DMS79 treated with DMSO at 0.1 percent for 48 hours (cell line): ENCODE measurements around the gene TAAR5.
"Not testable (repeated sequence)": the region's sequence is repeated elsewhere in the genome, so short reads cannot be mapped to it uniquely, and the experiment has no call there.

Experiments
- DNase-seq: peaks from one replicate; lab custom pipeline; 2025; lab: John Stamatoyannopoulos, UW

Gene TAAR5

DNA sequence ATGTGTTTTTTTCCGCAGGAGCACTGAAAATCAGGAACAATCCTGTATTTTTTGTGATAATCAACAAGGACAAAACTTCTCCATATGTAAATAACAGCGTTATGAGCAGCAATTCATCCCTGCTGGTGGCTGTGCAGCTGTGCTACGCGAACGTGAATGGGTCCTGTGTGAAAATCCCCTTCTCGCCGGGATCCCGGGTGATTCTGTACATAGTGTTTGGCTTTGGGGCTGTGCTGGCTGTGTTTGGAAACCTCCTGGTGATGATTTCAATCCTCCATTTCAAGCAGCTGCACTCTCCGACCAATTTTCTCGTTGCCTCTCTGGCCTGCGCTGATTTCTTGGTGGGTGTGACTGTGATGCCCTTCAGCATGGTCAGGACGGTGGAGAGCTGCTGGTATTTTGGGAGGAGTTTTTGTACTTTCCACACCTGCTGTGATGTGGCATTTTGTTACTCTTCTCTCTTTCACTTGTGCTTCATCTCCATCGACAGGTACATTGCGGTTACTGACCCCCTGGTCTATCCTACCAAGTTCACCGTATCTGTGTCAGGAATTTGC, 19.2 kb downstream of the TAAR5 start, which contains the start of gene TAAR6:
Gene TAAR6 (plus strand): TSS at position 102 of the 557 bp plus-strand sequence. CDS start 0 bp downstream, at position 102.
- no peak for DNase-seq

GRCh38 chr6:132569170-132569569, 20.4 kb downstream of the TAAR5 start:
- no peak for DNase-seq

DNA sequence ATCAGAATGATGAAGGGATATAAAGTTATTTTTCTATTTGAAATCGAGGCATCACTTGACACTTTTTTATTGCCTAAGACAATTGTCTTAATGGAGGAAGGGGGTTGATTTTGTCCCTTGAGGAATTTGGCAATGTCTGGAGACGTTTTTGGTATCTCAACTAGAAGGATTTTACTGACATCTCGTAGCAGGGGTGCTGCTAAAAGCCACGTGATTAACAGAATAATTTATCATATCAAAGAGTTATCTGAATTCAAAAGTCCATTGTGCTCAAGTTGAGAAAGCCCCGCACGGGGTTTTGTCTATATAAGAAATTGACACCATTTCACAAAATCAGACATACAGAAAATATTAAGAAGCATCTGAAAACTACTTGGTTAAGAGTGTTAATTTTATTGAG, 20.9 kb downstream of the TAAR5 start:
- no peak for DNase-seq

DNA sequence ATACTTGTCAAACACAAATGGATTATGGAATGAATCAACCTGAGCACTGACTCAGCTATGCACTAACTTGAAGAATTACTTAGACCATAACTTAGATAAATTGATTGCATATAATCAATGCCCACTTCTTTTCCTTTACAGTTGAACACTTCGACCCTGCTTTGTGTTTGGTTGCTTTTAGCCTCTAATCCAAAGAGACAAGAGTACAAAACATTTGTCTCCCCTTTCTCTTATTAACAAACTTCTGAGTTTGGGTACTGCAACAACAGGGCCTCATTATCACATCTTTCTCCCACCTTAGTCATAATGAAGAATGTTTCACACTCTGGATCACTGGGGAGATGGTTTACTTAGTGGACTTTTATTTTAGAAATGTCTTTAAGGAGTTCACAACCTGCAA, 22.0 kb downstream of the TAAR5 start:
- DNase-seq: no peak

DNA sequence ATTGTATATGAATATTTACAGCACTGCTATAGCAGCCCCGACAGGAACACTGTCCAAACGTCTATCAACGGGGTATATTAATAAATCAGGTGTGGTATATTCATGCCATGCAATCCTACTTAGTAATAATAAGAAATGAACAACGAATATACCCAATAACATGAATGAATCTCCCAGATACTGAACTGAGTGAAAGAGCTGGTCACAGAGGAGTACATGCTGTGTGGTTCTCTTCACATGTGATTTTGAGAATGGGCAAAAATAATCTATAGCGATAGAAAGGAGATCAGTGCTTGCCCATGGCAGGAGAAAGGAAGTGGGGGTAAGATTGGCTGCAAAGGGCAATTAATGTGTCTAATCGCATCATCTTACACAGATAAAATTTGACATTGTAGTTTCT, 23.1 kb downstream of the TAAR5 start:
- no peak for DNase-seq

DNA sequence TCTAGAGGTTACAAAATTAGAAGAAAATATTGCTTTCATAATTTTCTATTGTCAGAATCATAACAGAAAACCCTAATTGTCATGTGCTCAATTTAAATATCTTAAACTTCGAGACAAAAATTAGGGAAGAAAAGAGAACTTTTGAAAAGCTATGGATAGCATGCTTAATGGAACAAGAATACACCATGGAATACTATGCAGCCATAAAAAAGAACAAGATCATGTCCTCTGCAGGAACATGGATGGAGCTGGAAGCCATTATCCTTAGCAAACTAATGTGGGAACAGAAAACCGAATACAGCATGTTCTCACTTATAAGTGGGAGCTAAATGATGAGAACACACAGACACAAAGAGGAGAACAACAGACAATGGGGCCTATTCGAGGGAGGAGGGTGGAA, 29.5 kb downstream of the TAAR5 start:
- DNase-seq: not testable (repeated sequence)

DNA sequence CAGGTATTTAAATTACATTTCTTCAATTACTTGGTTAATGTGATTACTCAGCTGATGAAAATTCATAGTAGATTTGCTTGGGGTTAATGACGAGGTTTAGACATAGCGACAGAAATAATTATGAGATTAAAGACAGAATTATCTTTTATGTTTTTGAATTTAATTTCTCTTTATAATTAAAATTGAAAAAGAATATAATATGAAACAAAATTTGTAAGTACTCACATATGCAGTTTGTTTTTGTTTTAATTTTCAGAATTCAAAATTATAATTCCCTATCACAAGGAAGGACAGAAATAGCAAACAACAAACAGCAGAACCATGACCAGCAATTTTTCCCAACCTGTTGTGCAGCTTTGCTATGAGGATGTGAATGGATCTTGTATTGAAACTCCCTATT, 37.2 kb downstream of the TAAR5 start, which contains the start of gene TAAR8:
Gene TAAR8 (plus strand): TSS at position 301 of the 400 bp plus-strand sequence. CDS start 21 bp downstream, at position 322.
- no peak for DNase-seq

- no peak for DNase-seq
These were observed 38.3 kb downstream of the TAAR5 start for GRCh38 chr6:132551214-132551613.

- no peak for DNase-seq
These were observed 40.6 kb downstream of the TAAR5 start for GRCh38 chr6:132548746-132549463.

DNA sequence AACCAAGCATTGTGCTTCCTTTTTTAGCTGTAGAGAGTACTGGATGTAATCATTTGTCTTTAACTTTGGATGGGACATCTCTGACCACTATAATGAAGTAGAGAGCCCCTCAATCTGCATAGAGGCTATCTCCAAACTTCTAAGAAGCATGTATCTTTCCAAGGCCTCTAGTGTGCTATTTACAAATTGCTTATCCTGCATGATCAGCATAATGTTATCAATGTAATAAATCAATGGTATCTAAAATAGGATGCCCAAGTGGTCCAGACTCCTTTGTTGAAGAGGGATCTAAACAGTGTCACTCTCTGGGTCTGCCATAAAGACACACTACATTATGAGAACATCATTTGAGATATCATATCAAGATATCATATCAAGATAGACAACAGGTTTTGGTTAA, 44.7 kb downstream of the TAAR5 start:
- DNase-seq: no peak
